Measurements from ENCODE around the gene NXF1. TPM values are rescaled to one million over a fixed set of nuclear protein-coding genes. Genes with fewer than 3 reads are reported as not detected.

Gene NXF1
- polyA plus RNA-seq (2011; rRNA removed) (48.9 and 66.1 TPM in 2 replicates), polyA minus RNA-seq (2011; rRNA and poly(A)+ RNA removed) (38.3 and 45.0 TPM in 2 replicates)

DNA sequence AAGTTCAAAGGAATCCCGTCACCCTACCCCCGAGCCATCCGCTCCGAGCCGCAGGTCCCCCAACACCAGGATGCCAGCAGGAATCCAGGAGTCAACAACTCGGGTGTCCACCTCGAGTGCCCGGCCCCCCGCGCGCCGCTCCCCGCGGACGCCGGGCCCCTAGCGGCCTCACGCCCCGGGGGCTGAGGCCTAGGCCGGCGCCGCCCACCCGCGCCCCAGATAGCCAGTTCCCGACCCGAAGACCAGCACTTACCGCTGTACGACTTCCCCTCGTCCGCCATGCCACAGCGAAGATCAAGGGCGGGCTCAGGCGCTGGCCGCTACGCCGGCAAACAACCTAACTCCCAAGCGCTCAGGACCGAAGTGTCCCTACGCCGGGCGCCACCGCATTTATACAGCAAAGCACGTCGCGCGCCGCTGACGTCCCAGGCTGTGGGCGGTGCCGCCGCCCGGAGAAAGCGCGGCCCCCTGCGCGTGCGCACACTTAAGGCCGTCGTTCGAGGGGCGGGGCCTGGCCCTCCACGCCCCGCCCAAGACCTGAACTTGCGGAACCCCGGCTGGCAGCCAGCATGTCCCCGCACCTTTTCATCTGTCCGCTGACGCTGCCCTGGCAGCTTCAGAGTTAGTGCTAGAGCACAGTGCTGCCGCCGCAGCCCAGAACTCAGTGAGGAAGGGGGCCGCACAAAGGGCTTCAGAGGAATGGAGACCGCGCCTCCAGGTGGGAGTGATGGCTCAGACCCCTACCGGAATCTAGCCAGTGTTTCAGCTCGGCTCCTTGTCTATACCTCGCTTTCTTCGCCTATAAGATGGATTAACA lies at the start of gene NXF1:
Gene NXF1 (minus strand): TSS at position 365 of the 817 bp plus-strand sequence. CDS start 84 bp downstream, at position 281.
- POLR2A ChIA-PET: interaction anchor here (0.6 to 3.6 kb wide), 9 partner anchors 10 to 118 kb away, joined by 3 to 33 read pairs (median 6); partner anchors contain the start of genes STX5, TAF6L, TEX54 and ZBTB3

GRCh38 chr11:62854013-62854824 lies 49.0 kb upstream of the NXF1 start:
- Histone ChIP-seq H3K4me3 (ENCODE audit: low read depth, low read length) (peak overlapping the region; percentile 96), H3K27ac (ENCODE audit: low read depth, low read length) (no peak overlapping the region), H3K9me3 (ENCODE audit: control insufficient read depth, insufficient read depth, low read length) (no peaks in the 10 kb centered on the region), H3K27me3 (ENCODE audit: control insufficient read depth, insufficient read depth, low read length) (no peaks in the 10 kb centered on the region)
- CTCF ChIA-PET: interaction anchor here (0.5 to 5.0 kb wide), 4 partner anchors 9 to 242 kb away, joined by 3 to 40 read pairs (median 4); partner anchors contain the start of gene TMEM179B
- POLR2A ChIA-PET: interaction anchor here (0.6 to 9.3 kb wide), 5 partner anchors 14 to 189 kb away, joined by 3 to 172 read pairs (median 9); partner anchors contain the start of genes C11orf98, CSKMT, HNRNPUL2 and SLC3A2
- TF ChIP-seq, protein P1, sequence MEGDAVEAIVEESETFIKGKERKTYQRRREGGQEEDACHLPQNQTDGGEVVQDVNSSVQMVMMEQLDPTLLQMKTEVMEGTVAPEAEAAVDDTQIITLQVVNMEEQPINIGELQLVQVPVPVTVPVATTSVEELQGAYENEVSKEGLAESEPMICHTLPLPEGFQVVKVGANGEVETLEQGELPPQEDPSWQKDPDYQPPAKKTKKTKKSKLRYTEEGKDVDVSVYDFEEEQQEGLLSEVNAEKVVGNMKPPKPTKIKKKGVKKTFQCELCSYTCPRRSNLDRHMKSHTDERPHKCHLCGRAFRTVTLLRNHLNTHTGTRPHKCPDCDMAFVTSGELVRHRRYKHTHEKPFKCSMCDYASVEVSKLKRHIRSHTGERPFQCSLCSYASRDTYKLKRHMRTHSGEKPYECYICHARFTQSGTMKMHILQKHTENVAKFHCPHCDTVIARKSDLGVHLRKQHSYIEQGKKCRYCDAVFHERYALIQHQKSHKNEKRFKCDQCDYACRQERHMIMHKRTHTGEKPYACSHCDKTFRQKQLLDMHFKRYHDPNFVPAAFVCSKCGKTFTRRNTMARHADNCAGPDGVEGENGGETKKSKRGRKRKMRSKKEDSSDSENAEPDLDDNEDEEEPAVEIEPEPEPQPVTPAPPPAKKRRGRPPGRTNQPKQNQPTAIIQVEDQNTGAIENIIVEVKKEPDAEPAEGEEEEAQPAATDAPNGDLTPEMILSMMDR (IDR thresholded peaks at IDR 0.05; ENCODE audit: low read depth, low read length): no peak
- DNase-seq (ENCODE audit: low read depth, low spot score): no peak

More for the DNA sequence above, at the start of gene NXF1:
- Histone ChIP-seq H3K9me3 (ENCODE audit: control insufficient read depth, insufficient read depth, low read length) (no peaks in the 10 kb centered on the region), H3K27ac (ENCODE audit: low read depth, low read length) (peak within 1 kb of the TSS; percentile 81), H3K27me3 (ENCODE audit: control insufficient read depth, insufficient read depth, low read length) (no peaks in the 10 kb centered on the region), H3K4me3 (ENCODE audit: low read depth, low read length) (peak within 1 kb of the TSS; percentile 96)
- peak; percentile 87 for DNase-seq (ENCODE audit: low read depth, low spot score)
- TF ChIP-seq, protein P1 (IDR thresholded peaks at IDR 0.05; ENCODE audit: low read depth, low read length): peak; percentile 14; the same call in 1 of the 2 replicates
- CTCF ChIA-PET: interaction anchor here (0.6 to 1.3 kb wide), 4 partner anchors 10 to 79 kb away, joined by 3 to 9 read pairs (median 6); no protein-coding TSS in a partner anchor

DNA sequence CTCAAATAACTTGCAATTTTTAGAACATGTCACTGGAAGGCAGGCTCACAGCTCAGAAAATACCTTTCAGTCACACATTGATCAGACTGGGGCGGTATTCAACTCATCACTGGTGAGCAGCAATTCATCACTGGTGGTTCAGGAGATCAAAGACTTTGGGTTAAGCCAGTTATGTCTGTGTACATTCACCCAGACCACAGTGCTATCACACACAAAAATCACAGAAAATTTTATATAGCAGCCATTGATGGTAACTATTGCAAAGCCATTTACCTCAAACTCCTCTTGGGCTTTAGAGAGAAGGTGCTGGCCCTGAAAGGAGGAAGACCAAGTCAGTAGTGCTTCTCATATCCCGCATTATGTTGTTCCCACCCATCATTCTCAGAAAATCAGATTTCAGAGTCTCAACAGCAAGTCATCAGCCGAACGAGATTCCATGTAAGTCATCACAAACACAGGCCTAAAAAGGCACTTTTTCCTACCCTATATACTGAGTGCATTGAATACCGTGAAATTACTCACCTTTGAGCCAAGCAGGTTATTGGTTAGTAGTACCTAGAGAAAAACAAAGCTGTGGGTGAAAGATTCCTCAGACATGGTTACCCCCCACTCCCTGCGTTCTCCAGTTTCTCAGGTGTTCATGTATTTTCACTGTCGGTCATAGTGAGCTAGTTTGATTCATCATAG lies 48.2 kb upstream of the NXF1 start:
- CTCF ChIA-PET: interaction anchor here (0.7 to 5.0 kb wide), 3 partner anchors 9 to 242 kb away, joined by 3 to 40 read pairs (median 5); partner anchors contain the start of gene TMEM179B
- H3K4me3 ChIP-seq (ENCODE audit: low read depth, low read length): peak overlapping the region; percentile 96
- POLR2A ChIA-PET: interaction anchor here (0.9 to 9.3 kb wide), 3 partner anchors 13 to 189 kb away, joined by 3 to 172 read pairs (median 33); partner anchors contain the start of genes C11orf98, CSKMT, SLC3A2 and WDR74
- H3K9me3 ChIP-seq (ENCODE audit: control insufficient read depth, insufficient read depth, low read length): no peaks in the 10 kb centered on the region
- TF ChIP-seq, protein P1 (IDR thresholded peaks at IDR 0.05; ENCODE audit: low read depth, low read length): no peak
- no peak for DNase-seq (ENCODE audit: low read depth, low spot score)
- H3K27me3 ChIP-seq (ENCODE audit: control insufficient read depth, insufficient read depth, low read length): no peaks in the 10 kb centered on the region
- no peak overlapping the region for H3K27ac ChIP-seq (ENCODE audit: low read depth, low read length)

GRCh38 chr11:62852523-62853188 lies 47.4 kb upstream of the NXF1 start:
- no peaks in the 10 kb centered on the region for H3K9me3 ChIP-seq (ENCODE audit: control insufficient read depth, insufficient read depth, low read length)
- no peaks in the 10 kb centered on the region for H3K27me3 ChIP-seq (ENCODE audit: control insufficient read depth, insufficient read depth, low read length)
- no peak for DNase-seq (ENCODE audit: low read depth, low spot score)
- ChIA-PET CTCF (no interaction called here), POLR2A (interaction anchor here (9.3 kb wide), 1 partner anchor 12 kb away, joined by 172 read pairs; the partner anchor contains the start of gene WDR74)
- H3K27ac ChIP-seq (ENCODE audit: low read depth, low read length): no peak overlapping the region
- no peak overlapping the region; the same call in 1 of the 2 replicates for H3K4me3 ChIP-seq (ENCODE audit: low read depth, low read length)
- TF ChIP-seq, protein P1 (IDR thresholded peaks at IDR 0.05; ENCODE audit: low read depth, low read length): no peak
